Fibroblast of skin of right quadriceps (primary cell): ENCODE results near the gene MEIS1.

ENCODE experiments used
- DNase-seq: peaks from one replicate; pipeline ENCODE4 v3.0.0-alpha.2; 2013

The MEIS1 gene

GRCh38 chr2:66445076-66445924 lies 10.4 kb downstream of the MEIS1 start:
- peak; percentile 31 for DNase-seq

- peak; percentile 55 for DNase-seq
These were observed 11.3 kb downstream of the MEIS1 start for GRCh38 chr2:66445925-66446871.

GRCh38 chr2:66446941-66447340 lies 12.0 kb downstream of the MEIS1 start:
- DNase-seq = no peak

- DNase-seq = no peak
These were observed 12.8 kb downstream of the MEIS1 start for GRCh38 chr2:66447677-66448076.

- DNase-seq = peak; percentile 14
These were observed 13.4 kb downstream of the MEIS1 start for GRCh38 chr2:66448136-66448991.

- no peak for DNase-seq
These were observed 17.3 kb downstream of the MEIS1 start for GRCh38 chr2:66452214-66452613.

- no peak for DNase-seq
These were observed 18.0 kb downstream of the MEIS1 start for GRCh38 chr2:66452917-66453316.

- no peak for DNase-seq
These were observed 20.6 kb downstream of the MEIS1 start for GRCh38 chr2:66455490-66455889.

GRCh38 chr2:66456183-66457041 lies 21.5 kb downstream of the MEIS1 start:
- no peak for DNase-seq

GRCh38 chr2:66457545-66457944 lies 22.6 kb downstream of the MEIS1 start:
- DNase-seq = no peak

GRCh38 chr2:66460031-66460430 lies 25.1 kb downstream of the MEIS1 start:
- DNase-seq = no peak

GRCh38 chr2:66461001-66461663 lies 26.2 kb downstream of the MEIS1 start:
- DNase-seq = no peak

- no peak for DNase-seq
These were observed 27.0 kb downstream of the MEIS1 start for GRCh38 chr2:66461664-66462500.

GRCh38 chr2:66462501-66462825 lies 27.5 kb downstream of the MEIS1 start:
- DNase-seq = peak; percentile 27

GRCh38 chr2:66463206-66463755 lies 28.4 kb downstream of the MEIS1 start:
- DNase-seq = peak; percentile 30

- no peak for DNase-seq
These were observed 30.2 kb downstream of the MEIS1 start for GRCh38 chr2:66464930-66465637.

- DNase-seq = no peak
These were observed 31.5 kb downstream of the MEIS1 start for GRCh38 chr2:66466433-66466832.

- DNase-seq = no peak
These were observed 32.8 kb downstream of the MEIS1 start for GRCh38 chr2:66467718-66468117.

- DNase-seq = no peak
These were observed 34.4 kb downstream of the MEIS1 start for GRCh38 chr2:66469214-66469902.
